ENCODE results near the gene DHRS7C. TPM values are rescaled to one million over a fixed set of nuclear protein-coding genes. Genes with fewer than 3 reads are reported as not detected.

The DHRS7C gene
- total RNA-seq, 4 donors from 2014 or later: not detected

DNA sequence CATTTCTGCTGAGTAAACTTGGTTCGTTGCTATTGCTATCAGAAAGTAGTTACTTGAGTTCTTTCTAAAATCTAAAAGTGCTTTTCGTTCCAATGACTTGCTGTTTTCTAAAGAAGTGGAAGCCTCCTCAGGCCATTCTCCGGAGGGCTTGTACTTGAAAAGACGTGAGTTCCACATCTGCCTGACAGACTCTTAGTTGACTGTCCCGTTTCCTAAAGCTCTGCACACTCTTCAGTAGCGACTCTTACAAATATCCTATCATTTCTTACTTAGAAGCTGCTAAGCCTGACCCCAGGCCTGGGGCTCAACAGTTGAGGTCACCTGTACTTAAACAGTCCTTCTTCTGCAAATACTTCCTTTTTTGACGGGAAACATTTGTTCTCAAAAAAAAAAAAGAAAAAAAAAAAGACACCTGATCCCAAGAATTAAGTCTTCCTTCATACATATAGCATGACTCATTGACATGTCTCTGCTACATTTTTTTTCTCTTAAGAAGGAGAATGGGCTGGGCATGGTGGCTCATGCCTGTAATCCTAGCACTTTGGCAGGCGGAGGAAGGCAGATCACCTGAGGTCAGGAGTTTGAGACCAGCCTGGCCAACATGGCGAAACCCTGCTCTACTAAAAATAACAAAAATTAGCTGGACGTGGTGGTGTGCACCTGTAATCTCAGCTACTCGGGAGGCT, 61.5 kb downstream of the DHRS7C start:
- DNase-seq (ENCODE audit: low spot score) (no peak), ATAC-seq (ENCODE audit: low FRiP score) (no peak)
- TF ChIP-seq, protein P1, sequence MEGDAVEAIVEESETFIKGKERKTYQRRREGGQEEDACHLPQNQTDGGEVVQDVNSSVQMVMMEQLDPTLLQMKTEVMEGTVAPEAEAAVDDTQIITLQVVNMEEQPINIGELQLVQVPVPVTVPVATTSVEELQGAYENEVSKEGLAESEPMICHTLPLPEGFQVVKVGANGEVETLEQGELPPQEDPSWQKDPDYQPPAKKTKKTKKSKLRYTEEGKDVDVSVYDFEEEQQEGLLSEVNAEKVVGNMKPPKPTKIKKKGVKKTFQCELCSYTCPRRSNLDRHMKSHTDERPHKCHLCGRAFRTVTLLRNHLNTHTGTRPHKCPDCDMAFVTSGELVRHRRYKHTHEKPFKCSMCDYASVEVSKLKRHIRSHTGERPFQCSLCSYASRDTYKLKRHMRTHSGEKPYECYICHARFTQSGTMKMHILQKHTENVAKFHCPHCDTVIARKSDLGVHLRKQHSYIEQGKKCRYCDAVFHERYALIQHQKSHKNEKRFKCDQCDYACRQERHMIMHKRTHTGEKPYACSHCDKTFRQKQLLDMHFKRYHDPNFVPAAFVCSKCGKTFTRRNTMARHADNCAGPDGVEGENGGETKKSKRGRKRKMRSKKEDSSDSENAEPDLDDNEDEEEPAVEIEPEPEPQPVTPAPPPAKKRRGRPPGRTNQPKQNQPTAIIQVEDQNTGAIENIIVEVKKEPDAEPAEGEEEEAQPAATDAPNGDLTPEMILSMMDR (IDR thresholded peaks at IDR 0.05): no peak

DNA sequence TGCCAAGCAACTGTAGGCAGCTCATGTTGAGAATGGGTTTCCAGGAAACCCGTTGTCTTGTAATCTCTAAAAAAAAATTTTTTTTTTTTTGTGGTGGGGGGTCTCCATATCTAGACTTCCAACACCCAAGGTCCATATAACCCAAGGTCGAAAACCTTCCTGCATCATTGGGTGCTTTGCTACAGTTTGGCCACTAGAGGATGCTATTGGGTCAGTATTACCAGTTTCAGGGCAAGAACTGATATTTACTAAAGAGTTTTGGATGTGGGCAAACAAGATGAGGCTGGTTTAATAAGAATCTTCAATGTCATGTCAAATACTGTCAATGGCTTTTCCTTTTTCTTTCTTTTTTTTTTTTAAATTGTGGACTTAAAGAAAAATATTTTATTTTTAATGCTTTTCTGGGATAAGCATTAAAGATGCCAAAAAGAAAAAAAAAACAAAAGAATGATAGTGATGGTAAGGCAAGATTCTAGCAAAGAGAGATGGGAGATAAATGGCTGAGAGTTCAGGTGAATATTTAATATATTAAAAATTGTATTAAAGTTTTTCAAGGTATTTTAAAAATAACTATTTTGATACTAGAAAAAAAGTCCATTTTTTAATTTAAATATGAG, 62.2 kb downstream of the DHRS7C start:
- ATAC-seq (ENCODE audit: low FRiP score) (peak; percentile 64), DNase-seq (ENCODE audit: low spot score) (no peak)

DNA sequence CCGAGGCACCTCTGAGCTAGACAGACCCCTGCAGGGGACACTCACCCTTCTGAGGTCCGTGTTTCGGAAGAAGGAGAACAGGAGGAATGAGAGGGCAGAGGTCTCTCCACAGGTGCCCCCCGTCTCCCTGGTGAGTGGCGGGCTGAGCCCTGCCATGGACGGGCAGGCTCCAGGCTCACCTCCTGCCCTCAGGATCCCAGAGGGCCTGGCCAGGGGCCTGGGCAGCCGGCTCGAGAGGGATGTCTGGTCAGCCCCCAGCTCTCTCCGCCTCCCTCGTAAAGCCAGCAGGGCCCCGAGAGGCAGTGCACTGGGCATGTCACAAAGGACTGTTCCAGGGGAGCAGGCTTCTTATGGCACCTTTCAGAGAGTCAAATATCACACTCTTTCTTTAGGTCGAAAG, 62.8 kb downstream of the DHRS7C start:
- DNase-seq (ENCODE audit: low spot score): no peak
- ATAC-seq (ENCODE audit: low FRiP score): no peak
- TF ChIP-seq, protein P1 (IDR thresholded peaks at IDR 0.05): no peak

More for the DNA sequence above, 62.2 kb downstream of the DHRS7C start:
- TF ChIP-seq, protein P1 (IDR thresholded peaks at IDR 0.05): peak in 2 of 3 donors; percentile 74 to 98

DNA sequence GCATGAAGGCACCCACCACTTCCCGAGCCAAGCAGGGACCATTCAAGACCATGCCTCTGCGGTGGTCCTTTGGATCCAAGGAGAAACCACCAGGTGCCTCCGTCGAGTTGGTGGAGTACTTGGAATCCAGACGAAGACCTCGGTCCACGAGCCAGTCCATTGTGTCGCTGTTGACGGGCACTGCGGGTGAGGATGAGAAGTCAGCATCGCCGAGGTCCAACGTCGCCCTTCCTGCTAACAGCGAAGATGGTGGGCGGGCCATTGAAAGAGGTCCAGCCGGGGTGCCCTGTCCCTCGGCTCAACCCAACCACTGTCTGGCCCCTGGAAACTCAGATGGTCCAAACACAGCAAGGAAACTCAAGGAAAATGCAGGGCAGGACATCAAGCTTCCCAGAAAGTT, 63.4 kb downstream of the DHRS7C start:
- ATAC-seq (ENCODE audit: low FRiP score) (no peak), DNase-seq (ENCODE audit: low spot score) (no peak)
- TF ChIP-seq, protein P1 (IDR thresholded peaks at IDR 0.05): no peak

DNA sequence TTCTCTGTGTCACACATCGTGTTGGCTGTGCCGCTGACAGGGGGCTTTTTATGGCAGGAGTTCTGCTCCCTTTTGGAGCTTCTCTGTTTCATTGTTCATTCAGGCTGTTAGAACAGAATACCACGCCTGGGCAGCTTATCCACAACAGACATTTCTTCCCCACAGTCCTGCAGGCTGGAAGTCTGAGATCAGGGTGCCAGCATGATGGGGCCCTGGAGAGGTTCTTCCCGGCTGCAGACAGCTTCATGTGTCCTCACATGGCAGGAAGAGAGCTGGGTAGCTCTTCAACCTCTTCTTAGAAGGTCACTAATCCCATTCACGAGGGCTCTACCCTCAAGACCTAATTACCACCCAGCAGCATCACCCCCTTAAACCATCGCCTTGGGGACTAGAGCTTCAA, 65.1 kb downstream of the DHRS7C start:
- TF ChIP-seq, protein P1 (IDR thresholded peaks at IDR 0.05): no peak
- DNase-seq (ENCODE audit: low spot score) (no peak), ATAC-seq (ENCODE audit: low FRiP score) (no peak)

DNA sequence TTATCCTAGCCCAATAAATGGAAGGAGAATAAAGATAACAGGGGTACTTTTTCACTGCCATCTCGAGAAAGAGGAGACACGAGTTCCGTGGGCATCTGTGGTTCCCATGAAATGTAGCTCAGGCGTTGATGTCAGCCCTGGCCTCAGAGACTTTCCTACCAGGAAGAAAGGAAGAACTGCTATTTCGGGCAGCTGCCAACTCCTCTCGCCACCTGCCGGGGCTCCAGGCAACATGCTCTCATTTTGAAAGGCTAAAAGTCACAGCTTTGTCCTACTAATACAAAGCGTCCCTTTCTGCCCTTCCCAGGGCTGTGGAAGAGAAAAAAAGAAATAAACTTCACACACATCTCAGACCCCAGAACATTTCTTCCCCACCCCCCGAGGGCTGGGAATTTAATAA, 65.8 kb downstream of the DHRS7C start:
- no peak for ATAC-seq (ENCODE audit: low FRiP score)
- DNase-seq (ENCODE audit: low spot score): no peak
- TF ChIP-seq, protein P1 (IDR thresholded peaks at IDR 0.05): no peak

Other genes starting within 250 kb of the DHRS7C start
- 10 to 100 TPM; 58.6 to 86.9 (median 66.3) TPM for gene STX8, start 215.8 kb downstream of the DHRS7C start, total RNA-seq
- under 1 TPM in 1 of 4 donors, not detected in 3; 0.19 TPM for gene CFAP52, start 214.9 kb downstream of the DHRS7C start, total RNA-seq
- 1 to 10 TPM in 1 of 4 donors, under 1 TPM in 2, not detected in 1; 0.72 to 1.3 (median 0.88) TPM for gene USP43, start 146.1 kb downstream of the DHRS7C start, total RNA-seq
- gene GSG1L2, start 30.5 kb upstream of the DHRS7C start, total RNA-seq: not detected
- 10 to 100 TPM; 11.2 to 33.0 (median 21.3) TPM for gene GLP2R, start 34.3 kb upstream of the DHRS7C start, total RNA-seq
- gene RCVRN, start 113.7 kb upstream of the DHRS7C start, total RNA-seq: under 1 TPM; 0.24 to 0.65 (median 0.60) TPM